Smooth muscle cell of the pulmonary artery (primary cell): ENCODE data around the gene PGM3. TPM values are rescaled to one million over a fixed set of nuclear protein-coding genes. Genes with fewer than 3 reads are reported as not detected.

ENCODE experiments used
- total RNA-seq: library from RNA; depleted of rRNA; stranded (reverse); fragments of >200 nt; gene quantifications from 2 replicates; pipeline ENCODE4 v1.2.3, GENCODE V29; 2014

The PGM3 gene
- 126 and 140 TPM in 2 replicates for total RNA-seq

GRCh38 chr6:83192871-83193746, at the start of gene PGM3, which contains the start of gene RWDD2A:
Gene PGM3, minus strand, starts transcription at chr6:83193265. Its CDS starts 2,253 bp downstream, at chr6:83191012.
Gene RWDD2A, plus strand, starts transcription at chr6:83193357. Its CDS starts 1,095 bp downstream, at chr6:83194452.

Other genes with a start within 250 kb of the PGM3 start
- gene UBE3D, start 127.4 kb downstream of the PGM3 start, total RNA-seq = 4.6 and 6.2 TPM in 2 replicates
- gene DOP1A, start 125.6 kb downstream of the PGM3 start, total RNA-seq = 31.1 and 39.2 TPM in 2 replicates
- gene RWDD2A, start 92 bp upstream of the PGM3 start, total RNA-seq = 4.6 and 5.9 TPM in 2 replicates
- 32.6 and 34.5 TPM in 2 replicates for gene ME1, start 237.8 kb upstream of the PGM3 start, total RNA-seq